ENCODE data around the gene PDHX.
"Not testable (repeated sequence)": the region's sequence is repeated elsewhere in the genome, so short reads cannot be mapped to it uniquely, and the experiment has no call there.

The PDHX gene

DNA sequence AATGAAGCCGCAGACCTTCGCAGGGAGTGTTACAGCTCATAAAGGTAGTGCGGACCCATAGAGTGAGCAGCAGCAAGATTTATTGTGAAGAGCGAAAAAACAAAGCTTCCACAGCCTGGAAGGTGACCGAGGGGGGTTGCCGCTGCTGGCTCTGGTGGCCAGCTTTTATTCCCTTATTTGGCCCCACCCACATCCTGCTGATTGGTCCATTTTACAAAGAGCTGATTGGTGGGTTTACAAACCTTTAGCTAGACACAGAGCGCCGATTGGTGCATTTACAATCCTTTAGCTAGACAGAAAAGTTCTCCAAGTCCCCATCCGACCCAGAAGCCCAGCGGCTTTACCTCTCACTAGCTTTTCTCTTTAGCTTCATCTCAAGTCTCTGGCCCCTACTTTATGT lies 2.9 kb upstream of the PDHX start:
- DNase-seq = not testable (repeated sequence)

DNA sequence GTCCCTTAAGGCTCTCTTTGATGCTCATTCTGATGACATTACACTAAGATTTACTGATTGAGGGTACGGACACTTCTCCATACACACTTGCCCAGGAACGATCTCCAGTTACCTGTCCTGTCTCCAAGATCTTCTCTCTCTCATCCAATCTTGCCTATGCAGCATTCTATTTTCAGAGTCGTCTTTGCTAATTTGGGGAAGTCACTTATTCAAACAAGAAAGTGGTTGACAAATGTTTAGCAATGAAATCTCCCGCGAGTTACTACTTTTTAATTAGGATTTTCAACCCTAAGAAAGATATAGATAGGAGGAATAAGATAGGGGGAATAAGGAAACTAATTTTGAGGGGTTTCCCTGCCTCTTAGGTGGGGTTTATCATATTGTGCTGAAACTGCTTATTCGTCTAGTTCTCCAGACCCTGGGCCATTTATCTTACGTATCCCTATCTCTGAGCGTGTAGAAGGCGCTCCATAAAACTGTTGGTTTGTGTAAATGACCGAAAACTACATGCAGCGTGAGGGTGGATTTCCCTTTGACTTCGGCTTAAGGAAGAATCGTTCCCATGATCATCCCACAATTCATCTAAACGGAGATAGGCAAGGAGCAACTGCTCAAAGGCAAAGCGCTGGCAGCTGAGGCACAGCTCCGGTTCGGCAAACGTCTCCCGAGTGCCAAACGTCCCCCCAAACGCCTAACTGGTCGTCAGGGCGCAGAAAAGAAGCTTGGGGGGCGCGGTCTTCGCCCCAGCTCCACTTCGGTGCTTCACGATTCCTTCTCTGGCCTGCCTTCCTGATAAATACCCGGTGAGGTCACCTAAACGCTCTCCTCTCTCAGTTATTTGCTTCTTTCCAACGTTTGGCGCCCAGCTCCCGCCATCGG lies 1.0 kb upstream of the PDHX start:
- DNase-seq = no peak

- no peak for DNase-seq
Observed at GRCh38 chr11:34916843-34917770, 689 bp downstream of the PDHX start.

GRCh38 chr11:34921156-34921555 lies 4.7 kb downstream of the PDHX start:
- no peak for DNase-seq

DNA sequence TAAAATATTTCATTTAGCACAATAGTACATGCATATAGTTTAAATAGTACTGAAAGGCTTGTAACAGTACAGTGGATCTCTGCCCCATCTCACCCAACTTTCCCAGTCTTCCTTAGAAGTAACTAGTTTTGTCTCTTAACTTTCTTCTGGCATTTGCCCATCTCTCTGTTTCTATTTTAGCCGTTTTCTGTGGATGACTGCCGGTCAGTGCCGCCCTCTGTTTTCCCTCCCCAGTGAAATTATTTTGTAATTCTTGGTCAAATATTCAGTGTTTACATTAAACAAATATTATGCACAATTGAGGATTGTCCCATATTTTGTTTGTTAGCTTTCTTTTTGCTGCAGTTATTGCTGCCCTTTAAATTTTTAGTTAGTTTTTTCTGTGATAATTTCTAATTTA lies 8.3 kb downstream of the PDHX start:
- no peak for DNase-seq

- DNase-seq = peak; percentile 8
Observed at GRCh38 chr11:34926101-34926830, 9.8 kb downstream of the PDHX start.

- DNase-seq = no peak
Observed at GRCh38 chr11:34926831-34927132, 10.4 kb downstream of the PDHX start.

- DNase-seq = no peak
Observed at GRCh38 chr11:34928268-34928959, 12.0 kb downstream of the PDHX start.

DNA sequence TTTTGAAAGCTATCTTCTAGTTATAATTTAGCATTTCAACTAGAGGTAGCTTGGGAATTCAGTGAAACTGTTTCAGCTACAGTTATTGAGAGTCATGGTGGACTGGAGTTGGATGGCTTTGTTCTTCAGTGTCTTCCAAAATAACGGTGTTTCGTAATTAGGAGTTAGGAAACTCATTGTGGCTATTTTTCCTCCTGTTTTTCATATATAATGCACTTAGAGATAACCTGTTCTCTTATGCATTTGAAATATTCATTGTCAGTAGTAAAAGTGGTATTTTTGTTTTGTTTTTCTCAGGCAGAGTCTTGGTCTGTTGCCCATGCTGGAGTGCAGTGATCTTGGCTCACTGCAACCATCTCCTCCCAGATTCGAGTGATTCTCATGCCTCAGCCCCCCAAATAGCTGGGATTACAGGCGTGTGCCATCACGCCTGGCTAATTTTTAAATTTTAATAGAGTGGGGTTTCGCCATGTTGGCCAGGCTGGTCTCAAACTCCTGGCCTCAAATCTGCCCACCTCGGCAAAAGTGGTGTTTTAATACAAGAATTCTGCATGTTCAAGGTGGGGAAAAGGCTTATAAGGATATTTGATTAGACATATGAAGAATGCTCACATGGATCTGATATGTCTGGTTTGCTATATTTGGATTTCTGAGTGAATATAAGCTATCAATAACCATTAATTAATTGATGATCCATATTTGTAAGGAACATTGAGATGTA lies 12.7 kb downstream of the PDHX start:
- no peak for DNase-seq

DNA sequence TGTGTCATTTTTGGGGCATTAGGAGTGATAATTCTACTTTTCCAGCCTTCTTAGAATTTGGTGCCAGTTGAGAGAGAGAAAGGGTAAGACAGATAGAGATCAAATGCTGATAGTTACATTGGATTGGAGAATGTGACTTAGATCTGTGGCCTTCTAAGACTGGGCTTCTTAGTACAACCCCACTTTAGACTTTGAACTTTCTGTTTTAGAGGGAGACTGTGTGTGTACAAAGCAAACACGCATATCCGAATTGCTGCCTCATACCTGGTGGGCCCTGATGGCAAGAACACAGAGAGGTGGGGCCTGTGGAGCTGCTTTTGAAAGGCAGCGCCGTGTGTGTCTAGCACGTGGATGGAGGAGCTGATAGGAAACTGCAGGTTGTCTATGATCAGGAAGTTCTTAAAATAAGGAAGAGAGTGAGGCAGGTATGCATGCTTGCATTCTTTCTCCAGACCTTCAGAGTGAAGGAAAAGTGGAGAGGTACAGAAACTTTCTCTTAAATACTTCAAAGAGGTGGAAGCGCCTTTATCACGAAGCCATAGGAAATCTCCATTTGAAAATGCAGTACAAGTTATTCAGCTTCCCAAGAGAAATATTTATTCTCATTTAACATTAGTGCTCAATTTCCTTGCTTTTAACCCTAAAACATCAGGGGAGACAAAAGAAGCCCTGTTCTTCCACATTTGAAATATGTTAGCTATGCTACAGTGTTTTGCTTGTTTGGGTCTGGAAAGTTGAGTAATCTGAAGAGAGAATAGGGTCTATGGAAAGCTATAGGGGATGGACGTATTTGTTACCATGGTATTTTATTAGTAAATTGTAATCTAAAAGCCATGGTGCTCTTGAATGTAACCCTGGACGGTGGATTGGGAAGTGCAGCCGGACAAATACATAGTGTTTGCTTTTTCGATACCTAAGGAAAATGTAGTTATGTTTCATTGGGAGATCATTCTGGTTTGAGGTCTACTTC lies 13.7 kb downstream of the PDHX start:
- DNase-seq = no peak

GRCh38 chr11:34936945-34937629 lies 20.7 kb downstream of the PDHX start:
- no peak for DNase-seq

- DNase-seq = no peak
Observed at GRCh38 chr11:34938611-34939010, 22.2 kb downstream of the PDHX start.

- DNase-seq = no peak
Observed at GRCh38 chr11:34940026-34940677, 23.7 kb downstream of the PDHX start.

DNA sequence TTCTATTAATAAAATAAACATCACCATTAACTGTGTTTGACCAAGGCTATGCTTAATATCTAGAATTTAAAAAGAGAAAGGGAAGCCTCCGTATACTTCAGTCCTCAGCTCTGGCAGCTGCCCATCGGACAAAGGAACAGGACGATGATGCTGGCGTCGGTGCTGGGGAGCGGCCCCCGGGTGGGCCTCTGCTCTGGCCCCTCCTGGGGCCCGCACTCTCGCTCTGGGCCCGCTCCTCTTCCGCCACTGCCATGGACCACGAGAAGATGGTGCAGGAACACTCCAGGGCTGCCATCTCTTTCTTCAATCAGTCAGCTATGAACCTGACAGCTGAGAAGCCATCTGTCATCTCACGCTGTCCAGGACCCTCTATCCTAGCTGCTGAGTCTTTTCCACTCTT lies 25.3 kb downstream of the PDHX start:
- no peak for DNase-seq

- no peak for DNase-seq
Observed at GRCh38 chr11:34944692-34945091, 28.3 kb downstream of the PDHX start.

- no peak for DNase-seq
Observed at GRCh38 chr11:34948696-34949095, 32.3 kb downstream of the PDHX start.

DNA sequence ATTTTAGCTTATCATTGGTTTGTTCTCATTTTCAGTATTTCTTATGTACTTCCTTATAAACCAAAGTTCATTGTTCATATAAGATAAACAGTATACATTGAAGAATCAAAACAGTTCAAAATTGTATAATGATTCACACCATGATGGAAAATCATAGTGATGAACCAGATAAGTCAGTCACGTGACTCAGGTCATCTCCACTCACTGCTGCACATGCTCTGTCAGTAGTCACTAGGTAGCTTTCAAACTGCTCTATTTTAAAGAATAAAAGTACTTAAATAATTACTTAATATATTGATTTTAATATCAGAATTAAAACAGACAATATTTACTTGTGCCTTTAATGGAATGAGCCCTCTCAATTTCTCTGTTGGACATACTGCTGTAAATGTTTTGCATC lies 37.5 kb downstream of the PDHX start:
- no peak for DNase-seq

- no peak for DNase-seq
Observed at GRCh38 chr11:34957206-34957605, 40.8 kb downstream of the PDHX start.

DNA sequence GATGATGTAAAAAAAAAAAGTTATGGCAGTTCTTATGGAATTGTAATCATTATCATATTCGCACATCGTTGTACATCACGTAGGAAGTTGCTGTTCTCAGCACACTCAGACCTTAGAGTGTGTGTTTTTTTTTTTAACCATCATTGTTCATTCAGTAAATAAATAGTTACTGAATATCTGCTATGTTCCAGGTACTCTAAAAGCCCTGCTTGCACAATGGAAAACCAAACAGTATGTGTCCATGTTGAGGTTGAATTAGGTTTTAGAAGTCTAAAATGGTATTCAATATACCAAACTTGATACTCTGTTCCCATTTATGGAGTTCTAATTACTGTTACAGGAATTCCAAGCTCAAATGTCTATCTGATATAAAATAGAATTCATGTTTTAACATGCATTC lies 41.2 kb downstream of the PDHX start:
- DNase-seq = no peak

DNA sequence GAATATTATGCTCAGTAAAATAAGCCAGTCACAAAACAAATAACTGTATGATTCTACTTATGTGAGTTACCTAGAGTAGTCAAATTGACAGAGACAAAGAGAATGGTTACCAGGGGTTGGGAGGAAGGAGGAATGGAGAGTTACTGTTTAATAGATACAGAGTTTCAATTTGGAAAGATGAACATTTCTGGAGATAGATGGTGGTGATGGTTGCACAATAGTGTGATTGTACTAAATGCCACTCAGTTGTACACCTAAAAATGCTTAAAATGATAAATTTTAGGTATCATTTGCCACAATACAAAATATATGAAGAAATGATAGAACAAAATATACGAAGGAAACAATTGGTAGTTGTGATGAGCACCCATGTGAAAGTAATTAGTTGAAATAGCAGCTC lies 43.4 kb downstream of the PDHX start:
- no peak for DNase-seq

Data from activated gamma-delta T cell treated with Interleukin-2 at 50 U/mL for 16 hours (primary cell).